ENCODE measurements around the gene MLN.

DNA sequence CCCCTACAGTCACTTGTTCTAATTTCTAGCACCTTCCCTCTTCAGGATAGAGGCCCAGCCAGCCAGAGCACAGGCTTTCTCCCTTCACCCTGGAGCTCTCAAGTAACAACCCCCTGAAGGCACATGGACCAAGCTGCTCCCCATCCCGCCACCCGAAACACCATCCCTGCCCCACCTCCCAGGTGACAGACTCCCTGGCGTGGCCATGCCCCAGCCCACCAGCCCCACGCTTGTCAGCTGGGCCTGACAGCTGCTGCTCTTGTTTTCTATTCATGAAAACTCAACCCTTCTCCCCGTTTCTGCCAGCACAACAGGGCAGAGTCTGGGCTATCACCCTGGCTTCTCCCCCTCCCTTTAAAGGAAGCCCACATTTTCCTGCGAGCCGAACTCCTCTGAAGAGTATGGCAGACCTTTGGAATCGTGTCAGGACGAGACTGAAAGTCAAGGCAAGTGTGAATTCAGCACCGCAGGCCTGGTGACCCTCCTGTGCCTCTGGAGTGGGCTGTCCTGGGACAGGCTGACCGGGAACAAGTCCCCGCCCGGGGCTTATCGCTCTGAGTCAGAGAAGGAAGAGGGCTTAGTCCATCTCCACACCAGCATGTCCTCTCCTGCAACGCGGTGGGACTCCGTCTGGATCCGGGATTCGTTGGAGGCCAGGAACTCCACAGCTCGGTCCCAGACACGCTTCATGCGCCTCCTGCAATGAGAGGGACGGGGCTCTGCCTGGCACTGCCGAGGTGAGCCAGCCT lies 31.5 kb downstream of the MLN start:
- TF ChIP-seq CTCF (IDR thresholded peaks at IDR 0.05) = no peak
- no peak for TF ChIP-seq POLR2A (IDR thresholded peaks at IDR 0.05)

Data from uterus (tissue), 2 donors.